HG02970 (cell line): ENCODE results near the gene IL1RAP.

Experiments used
- ATAC-seq: cut with Tn5 transposase; IDR thresholded peaks from one replicate; pipeline ENCODE4 v1.9.1; 2021; ENCODE audit warnings: mild to moderate bottlenecking, moderate library complexity, moderate number of reproducible peaks; ENCODE audit not compliant: unreplicated experiment, low FRiP score

IL1RAP gene

DNA sequence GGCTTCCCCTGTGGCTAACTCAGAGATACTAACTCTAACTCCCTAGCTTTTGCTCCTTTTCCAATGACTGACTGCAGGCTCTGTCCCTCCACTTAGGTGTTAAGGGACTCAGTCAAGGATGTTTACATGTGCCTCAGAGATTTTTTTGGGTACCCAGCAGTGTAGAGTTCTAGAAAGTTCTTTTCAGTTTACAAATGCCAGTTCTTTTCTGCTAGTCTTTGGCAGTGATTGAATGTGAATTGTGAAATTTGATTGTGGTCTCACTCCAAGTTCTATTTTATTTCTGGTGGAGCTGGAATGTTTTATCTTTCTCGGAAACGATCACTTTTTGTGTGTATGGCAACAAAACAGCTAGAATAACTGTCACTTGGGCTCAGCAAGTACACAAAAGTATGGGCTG, 60.6 kb downstream of the IL1RAP start:
- ATAC-seq, result no peak

DNA sequence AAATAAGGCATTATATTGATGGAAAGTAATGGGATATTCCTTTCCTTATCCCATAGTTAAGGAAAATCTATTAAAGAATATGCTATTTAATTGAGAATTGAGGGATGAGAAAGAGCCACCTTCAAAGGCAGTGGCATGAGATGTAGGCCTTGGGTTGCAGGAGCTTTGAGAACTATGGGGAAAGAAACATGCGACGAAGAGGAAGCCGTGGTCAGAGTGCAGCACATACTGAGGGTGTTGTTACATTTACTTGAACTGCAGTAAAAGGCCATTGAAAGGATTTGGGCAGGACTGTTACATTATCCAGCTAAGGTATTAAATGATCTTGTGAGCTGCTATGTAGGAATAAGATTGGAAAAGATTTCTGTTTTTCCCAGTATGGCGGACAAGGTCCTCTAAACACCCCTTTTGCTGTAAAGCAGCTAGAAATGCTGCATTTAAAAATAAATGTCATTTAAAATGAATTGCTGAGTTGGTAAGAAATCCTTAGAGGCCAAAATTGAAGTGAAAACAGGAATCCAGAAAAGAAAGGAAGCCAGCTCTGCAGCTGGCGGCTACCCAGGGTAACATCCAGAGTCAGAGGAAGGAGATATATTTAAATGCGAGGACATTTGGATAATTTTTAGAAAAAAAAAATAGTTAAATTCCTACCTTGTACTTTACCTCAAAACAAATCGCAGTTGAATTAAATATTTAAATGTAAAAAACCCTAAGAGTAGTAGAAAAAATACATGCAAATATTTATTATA, 61.7 kb downstream of the IL1RAP start:
- ATAC-seq, result no peak

DNA sequence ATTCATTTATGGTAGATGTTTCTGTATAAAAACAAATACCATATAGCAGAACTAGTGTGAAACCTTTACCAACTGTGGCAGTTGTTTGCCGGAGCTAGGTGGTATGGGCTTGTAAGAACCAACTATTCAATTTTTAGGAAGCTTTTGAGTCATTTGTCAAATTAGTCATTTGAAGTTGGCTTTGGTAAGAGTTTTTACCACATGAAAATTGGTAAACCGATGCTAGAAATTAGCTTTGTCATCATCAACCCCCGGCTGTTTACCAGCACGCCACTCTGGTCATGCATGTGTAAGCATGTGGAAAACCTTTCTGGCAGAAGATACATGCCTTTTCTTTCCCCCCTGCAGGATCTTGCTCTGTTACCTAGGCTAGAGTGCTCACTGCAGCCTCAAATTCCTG, 63.3 kb downstream of the IL1RAP start:
- ATAC-seq, result no peak

DNA sequence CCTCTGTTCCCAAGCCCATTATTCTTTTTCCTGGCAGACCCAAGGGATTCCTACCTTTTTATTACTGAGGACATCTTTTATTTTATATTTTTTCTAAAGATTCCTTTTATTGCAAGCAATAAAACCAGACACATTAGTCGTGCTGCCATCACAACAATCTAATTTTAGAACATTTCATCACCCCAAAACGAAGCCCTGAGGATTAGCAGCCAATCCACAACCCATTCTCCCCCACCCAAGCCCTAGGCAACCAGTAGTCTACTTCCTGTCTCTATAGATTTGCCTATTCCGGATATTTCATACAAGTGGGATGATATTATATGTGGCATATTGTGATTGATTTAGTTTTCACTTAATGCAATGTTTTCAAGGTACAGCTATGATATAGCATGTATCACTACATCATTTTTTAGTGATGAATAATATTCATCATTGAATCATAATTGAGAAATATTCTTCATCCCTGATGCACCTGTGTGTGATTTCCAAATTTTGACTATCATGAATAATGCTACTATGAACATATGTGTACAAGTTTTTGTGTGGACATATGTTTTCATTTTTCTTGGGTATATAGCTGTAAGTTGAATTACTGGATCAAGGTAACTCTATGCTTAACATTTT, 65.7 kb downstream of the IL1RAP start:
- no peak for ATAC-seq

DNA sequence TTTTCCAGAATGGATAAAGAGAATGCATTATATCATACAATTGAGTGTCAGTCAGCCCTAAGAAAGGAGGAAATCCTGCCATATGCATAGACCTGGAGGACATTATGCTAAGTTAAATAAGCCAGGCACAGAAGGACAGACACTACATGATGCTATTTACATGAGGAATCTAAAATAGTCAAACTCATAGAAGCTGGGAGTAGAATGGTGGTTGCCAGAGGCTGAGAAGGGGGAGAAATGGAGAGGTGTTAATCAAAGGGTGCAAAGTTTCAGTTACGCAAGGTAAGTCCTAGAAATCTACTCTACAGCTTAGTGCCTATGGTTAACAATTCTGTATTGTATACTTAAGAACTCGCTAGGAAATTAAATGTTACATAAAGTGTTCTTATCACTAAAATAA, 66.5 kb downstream of the IL1RAP start:
- no peak for ATAC-seq

DNA sequence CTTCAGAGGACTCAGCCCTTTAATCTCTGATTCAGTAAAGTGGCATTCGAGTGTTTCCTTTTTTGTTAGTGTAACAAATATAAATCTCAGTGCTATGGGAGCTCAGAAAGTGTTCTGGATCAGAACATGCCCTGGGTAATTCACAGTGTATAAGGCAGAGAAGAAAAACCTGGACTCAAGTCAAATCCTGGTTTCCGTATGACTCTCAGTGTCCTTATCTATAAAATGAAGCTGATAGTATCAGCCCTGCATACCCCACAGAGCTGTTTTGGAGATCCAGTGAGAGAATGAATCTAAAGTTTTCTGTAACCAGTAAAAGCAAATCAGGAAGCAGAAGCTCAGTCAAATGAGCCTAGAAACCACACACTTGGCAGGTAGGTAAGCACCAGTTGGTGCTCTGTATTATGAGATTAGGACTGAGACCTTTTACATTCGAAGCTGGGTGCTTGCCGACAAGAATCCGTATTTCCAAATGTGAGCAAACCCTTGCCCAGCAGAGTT, 67.2 kb downstream of the IL1RAP start:
- no peak for ATAC-seq

DNA sequence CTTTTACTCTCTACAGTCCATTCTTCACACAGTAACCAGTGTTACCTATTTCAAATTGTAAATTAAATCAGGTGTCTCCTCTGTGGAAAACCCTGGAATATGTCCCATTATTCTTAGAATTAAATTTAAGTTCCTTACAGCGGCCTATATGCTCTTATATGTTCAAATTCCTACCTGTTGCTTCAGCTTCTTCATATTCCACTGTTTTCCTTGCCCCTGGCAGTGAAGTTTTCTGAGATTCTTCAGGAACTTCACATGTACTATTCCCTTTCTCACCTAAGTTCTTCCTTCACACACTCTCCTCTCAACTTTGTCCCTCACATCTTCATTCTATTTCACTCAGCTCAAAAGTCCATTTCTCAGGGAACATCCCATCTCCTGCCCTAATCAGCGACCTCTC, 68.8 kb downstream of the IL1RAP start:
- no peak for ATAC-seq

DNA sequence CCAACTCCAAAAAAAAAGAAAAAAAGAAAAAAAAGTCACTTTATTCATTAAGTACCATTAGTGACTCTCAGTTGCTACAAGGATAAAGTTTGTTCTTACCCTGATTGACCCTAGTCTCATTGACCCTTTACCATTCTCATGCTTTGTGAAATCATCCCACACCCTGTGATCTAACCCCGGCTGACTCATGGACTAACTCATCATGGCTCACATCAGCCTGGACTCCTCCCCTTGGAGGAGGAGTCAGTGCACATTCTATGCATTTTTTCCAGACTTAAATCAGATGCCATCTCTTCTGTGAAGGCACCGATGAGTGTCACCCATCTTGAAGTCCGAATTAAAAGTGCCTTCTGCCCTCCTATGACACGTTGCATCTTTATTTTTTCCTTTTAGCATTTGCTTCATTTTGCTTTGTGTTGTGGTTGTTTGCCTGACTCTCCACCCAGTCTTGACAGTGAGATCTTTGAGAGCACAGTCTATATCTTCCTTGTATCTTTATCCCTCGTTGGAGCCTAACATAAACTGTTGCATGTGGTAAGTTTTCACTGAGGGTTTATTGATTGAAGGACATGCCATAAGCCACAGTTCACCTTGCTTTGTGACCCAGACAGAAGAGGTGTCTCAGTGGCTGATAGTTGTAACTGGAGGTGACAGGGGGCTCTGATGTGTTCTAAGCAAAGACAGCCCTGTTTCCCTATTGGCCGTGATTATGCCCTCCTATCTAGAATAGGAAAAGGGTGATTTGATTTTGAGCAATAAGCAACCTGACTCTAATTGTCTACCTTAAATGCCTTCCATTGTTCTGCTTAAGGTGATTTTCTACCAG, 72.1 kb downstream of the IL1RAP start:
- ATAC-seq, result peak; percentile 12

DNA sequence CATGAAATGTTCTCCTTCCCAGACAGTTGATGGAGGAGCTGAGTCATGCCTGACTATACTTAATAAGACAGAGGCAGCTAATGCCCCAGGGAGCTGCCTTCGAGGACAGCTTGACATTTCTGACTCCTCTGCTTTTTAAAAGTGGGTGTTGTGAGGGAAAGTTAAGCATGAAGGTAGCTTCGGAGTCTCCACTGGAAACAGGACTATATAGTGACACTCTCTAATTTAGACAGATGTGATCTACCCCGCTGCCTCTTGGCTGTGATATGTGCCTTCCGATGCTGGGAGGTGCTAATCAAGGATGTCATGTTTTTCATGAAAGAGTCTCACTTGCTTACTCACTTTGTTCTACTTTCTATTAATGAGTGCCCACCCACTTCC, 72.7 kb downstream of the IL1RAP start:
- ATAC-seq, result peak; percentile 92

DNA sequence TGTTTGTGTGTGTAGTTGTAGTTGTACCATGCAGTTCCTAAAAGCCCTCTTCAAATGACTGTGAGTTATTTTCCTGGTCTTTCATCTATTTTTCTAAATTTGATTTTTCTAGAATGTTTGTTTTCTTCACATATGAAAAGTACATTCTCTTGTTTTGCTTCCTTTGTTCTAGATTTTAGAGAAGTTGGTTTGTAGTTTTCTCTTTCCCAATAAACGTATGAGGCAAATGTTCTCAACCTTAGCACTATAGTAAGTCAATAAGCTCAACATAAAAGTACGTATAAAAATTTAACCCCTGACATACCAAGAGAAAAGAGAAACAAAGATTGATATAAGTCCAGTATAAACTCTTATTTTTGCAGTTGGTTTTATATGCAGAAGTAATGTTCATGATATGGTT, 74.7 kb downstream of the IL1RAP start:
- no peak for ATAC-seq

DNA sequence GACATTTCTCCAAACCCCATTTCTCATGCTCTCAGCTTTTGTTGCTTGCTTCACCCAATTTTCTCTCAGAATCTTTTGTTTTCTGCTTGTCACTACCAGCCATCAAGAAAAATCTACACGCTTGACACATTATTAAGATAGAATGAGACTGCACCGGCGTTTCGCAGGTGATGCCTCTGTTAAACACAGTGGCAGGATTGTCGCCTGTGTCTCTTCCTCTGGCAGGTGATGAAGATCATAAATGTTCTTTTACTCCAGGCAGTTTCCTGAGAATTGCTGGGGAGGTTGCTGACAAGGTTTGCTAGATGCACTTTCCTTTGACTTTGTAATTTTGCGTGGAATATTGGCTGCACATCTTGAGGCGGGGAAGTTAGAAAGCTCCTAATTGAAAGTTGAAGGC, 75.4 kb downstream of the IL1RAP start:
- no peak for ATAC-seq

DNA sequence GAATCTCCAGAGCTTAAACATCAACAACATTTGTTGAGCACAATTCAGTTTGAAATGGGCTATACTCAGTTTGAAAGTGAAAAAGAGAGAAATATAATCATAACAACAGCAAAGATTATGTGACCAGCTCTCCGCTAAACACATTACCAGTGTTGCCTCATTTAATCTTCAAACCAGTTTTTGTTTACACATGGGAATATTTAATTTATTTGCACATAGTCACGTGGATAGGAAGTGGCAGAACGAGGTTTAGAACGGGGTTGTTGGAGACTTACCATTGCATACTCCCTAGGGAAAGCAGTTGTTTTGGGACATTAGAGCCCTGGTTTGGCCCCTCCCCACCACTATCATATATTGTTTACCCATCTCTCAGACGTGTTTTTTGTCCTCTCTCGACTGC, 77.2 kb downstream of the IL1RAP start:
- ATAC-seq, result no peak

DNA sequence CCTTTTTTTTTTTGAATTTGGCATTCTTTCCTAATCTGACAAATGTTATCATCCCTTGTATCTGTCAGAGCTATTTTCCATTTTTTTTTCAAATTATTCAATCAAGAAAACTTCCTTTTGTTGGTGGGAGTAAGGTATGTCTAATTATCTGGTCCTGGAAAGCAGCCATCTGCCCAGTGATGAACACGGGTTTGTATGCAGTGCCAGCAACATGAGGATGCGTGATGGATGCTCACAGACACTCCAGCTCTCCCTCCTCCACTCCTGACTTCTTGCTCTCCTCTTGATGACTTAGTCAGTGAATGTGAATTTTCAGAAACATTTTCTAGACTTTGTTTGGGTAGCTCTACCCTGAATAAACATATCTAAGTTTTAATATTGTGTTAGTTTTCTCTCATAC, 79.2 kb downstream of the IL1RAP start:
- no peak for ATAC-seq

DNA sequence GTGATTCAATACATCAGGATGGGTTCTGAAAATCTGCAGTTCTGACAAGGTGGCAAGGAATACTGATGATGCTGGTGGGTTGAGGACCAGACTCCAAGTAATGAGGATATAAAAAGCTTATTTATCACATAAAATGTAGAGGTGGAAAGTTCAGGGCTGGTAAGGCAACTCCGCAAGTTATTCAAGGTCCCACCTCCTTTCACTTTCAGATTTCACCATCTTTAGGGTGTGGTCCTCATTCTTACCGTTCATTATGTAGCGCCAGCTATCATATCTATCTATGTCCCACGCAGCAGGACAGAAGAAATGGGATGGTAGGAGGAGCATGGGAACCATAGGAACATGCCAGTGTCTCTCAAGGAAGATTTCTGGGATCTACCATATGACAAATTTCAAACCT, 80.3 kb downstream of the IL1RAP start:
- no peak for ATAC-seq

DNA sequence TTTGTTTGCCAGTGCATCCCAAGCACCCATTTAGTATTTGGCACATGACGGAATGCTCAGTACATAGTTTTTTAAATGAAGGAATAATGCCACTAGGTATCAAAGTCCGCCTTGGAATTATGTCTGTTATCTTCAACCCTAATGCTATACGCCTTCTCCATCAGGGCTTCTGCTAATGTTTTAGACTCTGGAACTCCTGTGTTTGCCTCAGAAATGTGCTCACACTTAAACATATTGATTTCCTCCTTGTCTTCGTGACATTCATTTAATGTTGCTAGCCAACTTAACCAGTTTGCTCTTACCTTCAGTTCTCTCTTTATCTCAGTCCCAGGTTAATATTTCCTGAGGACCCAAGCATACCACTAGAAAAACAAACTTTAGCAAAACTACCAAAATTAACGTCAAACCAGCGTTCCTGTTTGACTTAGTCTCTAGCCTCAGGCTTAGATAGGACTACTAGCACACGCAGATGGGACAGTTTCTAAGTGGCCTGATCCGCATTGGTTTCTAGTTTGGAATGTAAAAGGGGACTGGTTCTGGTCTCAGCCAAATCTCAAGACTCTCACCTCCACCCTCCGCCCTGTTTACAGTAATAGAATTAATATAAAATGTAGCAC, 81.4 kb downstream of the IL1RAP start:
- ATAC-seq, result no peak

DNA sequence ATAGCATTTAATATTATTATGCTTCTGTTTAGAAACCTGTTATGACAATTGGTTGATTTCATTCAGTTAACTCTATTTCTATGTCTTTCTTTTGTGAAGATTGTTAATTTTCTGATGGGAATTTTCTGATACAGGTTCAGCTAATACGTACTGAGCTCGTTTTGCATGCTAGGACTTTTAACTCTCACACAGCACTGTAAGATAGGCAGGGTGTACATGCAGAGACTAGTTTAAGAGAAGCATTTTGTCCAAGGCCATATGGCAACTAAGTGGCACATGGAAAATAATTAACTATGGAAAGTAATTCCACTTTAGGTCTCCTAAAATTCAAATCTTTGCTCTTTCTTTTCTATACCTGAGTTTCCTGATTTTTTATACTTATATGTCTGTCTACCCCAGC, 81.9 kb downstream of the IL1RAP start:
- no peak for ATAC-seq

DNA sequence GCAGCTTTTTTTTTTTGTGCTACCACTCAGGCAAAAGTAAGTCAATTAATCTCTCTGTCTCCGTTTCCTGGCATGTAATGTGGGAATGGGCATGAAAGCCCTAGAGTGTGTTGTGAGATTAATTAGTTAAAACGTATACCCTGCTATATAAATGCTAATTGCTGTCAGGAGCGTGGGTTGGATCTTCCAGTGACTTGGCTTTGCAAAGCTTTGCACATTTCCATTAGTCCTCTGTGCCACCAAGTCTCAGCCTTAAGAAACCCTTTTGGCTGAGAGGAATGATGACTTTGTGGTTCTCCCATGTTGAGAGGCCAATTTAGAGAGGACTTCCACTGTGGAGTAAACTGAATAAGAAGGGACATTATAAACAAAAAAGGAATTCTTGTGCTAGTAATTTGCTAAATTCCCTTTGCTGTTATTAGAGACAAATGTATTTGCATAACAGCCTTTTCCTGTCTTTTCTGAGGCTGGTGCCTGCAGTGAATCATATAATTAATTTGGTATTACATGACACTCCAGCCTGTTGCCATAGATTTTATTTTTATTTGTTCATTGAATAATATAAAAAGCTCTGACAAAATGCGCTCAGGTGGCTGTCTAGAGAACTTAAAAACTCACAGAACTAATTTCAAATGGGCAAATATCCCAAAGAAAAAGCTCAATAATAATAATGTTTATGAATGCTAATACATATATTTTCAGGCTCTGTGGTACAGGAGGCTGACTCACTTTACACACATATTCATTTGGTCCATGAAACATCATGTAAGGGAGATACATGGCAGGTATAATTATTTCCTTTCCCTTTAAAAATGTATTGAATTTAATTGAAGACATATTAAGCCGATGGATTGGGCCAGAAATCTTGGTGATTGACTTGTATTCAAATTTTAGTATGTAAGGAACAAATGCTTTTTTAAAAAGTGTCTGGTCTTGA, 82.7 kb downstream of the IL1RAP start:
- no peak for ATAC-seq

DNA sequence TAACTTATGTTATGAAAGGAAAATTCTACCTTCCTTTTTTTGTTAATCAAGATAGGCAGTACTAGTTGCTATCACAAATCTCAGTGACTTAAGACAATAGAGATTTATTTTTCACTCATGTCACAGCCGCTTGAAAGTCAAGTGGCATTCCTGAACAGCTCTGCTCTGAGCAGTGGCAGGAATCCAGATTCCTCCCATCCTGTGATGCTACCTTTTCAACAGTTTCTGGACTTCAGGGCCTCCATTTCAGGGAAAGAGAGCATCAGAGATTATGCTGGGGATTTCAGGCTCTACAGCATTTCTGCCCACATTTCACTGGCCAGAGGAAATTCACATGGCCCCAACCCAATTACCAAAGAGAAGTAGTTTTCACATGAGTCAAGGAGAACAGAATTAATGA, 83.4 kb downstream of the IL1RAP start:
- no peak for ATAC-seq

DNA sequence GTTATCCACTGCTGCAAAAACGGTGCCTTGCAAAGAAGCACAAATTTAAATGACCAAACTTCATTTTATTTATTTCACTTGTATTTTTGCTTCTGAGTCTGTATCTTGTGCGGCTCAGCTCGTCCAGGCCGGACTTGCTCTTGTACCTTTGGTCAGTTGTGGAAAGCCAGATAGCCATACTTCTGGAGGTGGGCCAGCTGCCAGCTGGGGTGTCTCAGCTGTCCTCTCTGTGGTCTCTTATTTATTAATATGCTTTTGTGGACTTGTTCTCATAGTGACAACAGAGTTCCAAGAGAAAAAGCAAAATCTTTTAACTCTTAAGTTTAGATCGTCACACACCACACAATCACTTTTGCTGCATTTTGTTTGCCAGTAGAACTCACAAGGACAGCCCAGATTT, 87.7 kb downstream of the IL1RAP start:
- ATAC-seq, result no peak

DNA sequence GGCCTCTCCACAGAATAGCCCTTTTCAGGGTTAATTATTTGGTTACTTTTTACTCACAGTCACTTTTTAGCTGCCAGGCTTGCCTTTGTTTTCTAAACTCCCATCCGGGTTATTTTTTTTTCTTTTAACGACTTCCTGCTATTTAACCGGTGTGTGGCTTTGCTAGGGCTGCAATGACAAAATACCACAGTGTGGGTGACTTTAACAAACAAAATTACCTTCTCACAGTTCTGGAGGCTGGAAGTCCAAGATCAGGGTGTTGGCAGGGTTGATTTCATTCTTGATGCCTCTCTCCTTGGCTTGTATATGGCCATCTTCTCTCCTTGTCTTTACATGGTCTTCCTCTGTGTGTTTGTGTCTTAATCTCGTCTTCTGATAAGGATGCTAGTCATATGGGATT, 91.5 kb downstream of the IL1RAP start:
- ATAC-seq, result no peak
